Measurements from ENCODE around the gene CBX5.

Gene CBX5

DNA sequence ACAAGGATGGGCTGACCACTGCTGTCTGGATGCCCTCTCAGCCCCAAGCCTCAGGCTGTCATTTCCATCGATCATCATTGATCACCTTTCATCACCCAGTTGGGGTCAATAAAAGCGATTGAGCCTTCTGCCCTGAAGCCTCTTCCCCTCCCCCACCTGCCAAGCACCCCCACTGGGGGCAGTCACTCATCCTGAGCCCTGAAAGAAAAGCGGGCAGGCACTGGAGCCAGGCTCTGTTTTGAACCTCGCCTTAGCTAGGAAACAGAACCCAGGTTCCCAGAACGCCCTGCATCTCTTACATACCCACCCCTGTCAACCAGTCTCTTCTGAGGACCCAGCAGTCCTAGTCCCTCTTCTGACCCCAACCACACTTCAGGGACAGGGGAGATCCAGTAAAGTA lies 96.9 kb downstream of the CBX5 start:
- Histone ChIP-seq H3K4me2 (ENCODE audit: low read length) (no peak overlapping the region), H3K79me2 (ENCODE audit: low read length) (peaks cover 2% of the 10 kb centered on the region; the same call in 1 of the 2 replicates), H2AFZ (ENCODE audit: low read depth, low read length) (no peak overlapping the region), H3K36me3 (replicated peaks; ENCODE audit: low read depth, low read length) (peaks cover 8% of the 10 kb centered on the region), H3K27me3 (ENCODE audit: low read depth, low read length) (no peaks in the 10 kb centered on the region), H3K9me3 (ENCODE audit: insufficient read depth, low read length) (no peaks in the 10 kb centered on the region), H3K4me1 (ENCODE audit: low read length) (peaks cover 2% of the 10 kb centered on the region; the same call in 1 of the 2 replicates), H3K27ac (ENCODE audit: low read length) (no peak overlapping the region), H3K9ac (ENCODE audit: low read length) (no peak overlapping the region), H3K4me3 (ENCODE audit: low read length) (no peak overlapping the region), H4K20me1 (ENCODE audit: insufficient read depth, low read length) (no peaks in the 10 kb centered on the region)
- no peak for TF ChIP-seq EZH2phosphoT487 (IDR thresholded peaks at IDR 0.05; ENCODE audit: low read depth)

DNA sequence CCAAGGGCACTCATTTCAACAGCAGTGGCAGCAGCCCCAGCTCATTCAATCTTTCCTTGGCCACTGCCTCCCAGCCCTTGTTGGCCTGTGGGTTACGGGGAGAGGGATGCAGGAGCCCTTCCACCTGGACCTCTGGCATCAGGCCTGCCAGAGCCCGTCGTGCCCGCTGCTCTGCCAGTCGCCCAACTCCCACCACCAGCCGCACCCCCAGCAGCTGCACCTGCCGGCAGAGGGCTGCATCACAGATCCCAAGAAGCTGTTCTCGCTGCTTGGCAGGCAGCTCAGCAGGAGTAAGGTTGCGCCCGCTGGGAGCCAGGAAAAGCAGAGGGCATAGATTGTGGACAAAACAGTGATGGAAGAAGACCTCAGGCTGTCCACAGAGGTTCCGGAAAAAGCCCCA lies 97.8 kb downstream of the CBX5 start:
- Histone ChIP-seq H3K27ac (ENCODE audit: low read length) (no peak overlapping the region), H3K79me2 (ENCODE audit: low read length) (no peaks in the 10 kb centered on the region), H3K4me3 (ENCODE audit: low read length) (no peak overlapping the region), H3K4me2 (ENCODE audit: low read length) (no peak overlapping the region), H3K27me3 (ENCODE audit: low read depth, low read length) (no peaks in the 10 kb centered on the region), H3K9me3 (ENCODE audit: insufficient read depth, low read length) (no peaks in the 10 kb centered on the region), H3K4me1 (ENCODE audit: low read length) (no peaks in the 10 kb centered on the region), H3K36me3 (replicated peaks; ENCODE audit: low read depth, low read length) (peaks cover 4% of the 10 kb centered on the region), H2AFZ (ENCODE audit: low read depth, low read length) (no peak overlapping the region), H4K20me1 (ENCODE audit: insufficient read depth, low read length) (no peaks in the 10 kb centered on the region), H3K9ac (ENCODE audit: low read length) (no peak overlapping the region)
- no peak for TF ChIP-seq EZH2phosphoT487 (IDR thresholded peaks at IDR 0.05; ENCODE audit: low read depth)
- TF ChIP-seq, protein P1, sequence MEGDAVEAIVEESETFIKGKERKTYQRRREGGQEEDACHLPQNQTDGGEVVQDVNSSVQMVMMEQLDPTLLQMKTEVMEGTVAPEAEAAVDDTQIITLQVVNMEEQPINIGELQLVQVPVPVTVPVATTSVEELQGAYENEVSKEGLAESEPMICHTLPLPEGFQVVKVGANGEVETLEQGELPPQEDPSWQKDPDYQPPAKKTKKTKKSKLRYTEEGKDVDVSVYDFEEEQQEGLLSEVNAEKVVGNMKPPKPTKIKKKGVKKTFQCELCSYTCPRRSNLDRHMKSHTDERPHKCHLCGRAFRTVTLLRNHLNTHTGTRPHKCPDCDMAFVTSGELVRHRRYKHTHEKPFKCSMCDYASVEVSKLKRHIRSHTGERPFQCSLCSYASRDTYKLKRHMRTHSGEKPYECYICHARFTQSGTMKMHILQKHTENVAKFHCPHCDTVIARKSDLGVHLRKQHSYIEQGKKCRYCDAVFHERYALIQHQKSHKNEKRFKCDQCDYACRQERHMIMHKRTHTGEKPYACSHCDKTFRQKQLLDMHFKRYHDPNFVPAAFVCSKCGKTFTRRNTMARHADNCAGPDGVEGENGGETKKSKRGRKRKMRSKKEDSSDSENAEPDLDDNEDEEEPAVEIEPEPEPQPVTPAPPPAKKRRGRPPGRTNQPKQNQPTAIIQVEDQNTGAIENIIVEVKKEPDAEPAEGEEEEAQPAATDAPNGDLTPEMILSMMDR (IDR thresholded peaks at IDR 0.05; ENCODE audit: low read depth, low read length): no peak
